HepG2 (cell line): ENCODE measurements around the gene NBEA. TPM values are rescaled to one million over a fixed set of nuclear protein-coding genes. Genes with fewer than 3 reads are reported as not detected.

Experiments
- AHDC1 ChIP-seq: sonication (generic); formaldehyde crosslinking; IDR thresholded peaks from 2 replicates; pipeline ENCODE4 v1.5.1; 2020; ENCODE audit warnings: mild to moderate bottlenecking, missing genetic modification reagents, borderline replicate concordance
- ARID5B ChIP-seq: IDR thresholded peaks from 2 replicates; pipeline ENCODE4 v1.4.0; 2020; ENCODE audit warnings: mild to moderate bottlenecking, missing genetic modification reagents
- GTF2F1 ChIP-seq: fragments of 150-350 bp; IDR thresholded peaks from 2 replicates; pipeline ENCODE4 v1.6.1; 2014; ENCODE audit warnings: low read length
- MIXL1 ChIP-seq: IDR thresholded peaks from 2 replicates; pipeline ENCODE4 v1.6.1; 2016
- NR2F1 ChIP-seq, 2 experiments: fragments of 450-650 bp in 1 of 2; formaldehyde crosslinking in 1 of 2; IDR thresholded peaks; 2 replicates each; pipeline versions ENCODE4 v1.5.0 to v1.6.1; 2016 to 2020; ENCODE audit warnings: mild to moderate bottlenecking in 1 of 2, missing compliant biosample characterization in 1 of 2, missing genetic modification reagents in 1 of 2, moderate library complexity in 1 of 2
- PAXIP1 ChIP-seq: sonication (generic); formaldehyde crosslinking; conservative IDR thresholded peaks from 2 replicates; pipeline ENCODE4 v1.4.0; 2020; ENCODE audit warnings: mild to moderate bottlenecking, missing genetic modification reagents, moderate library complexity
- POGK ChIP-seq: sonication (generic); formaldehyde crosslinking; conservative IDR thresholded peaks from 2 replicates; pipeline ENCODE4 v1.8.0; 2022; ENCODE audit warnings: mild to moderate bottlenecking, moderate library complexity, missing genetic modification reagents
- RARA ChIP-seq: IDR thresholded peaks from 2 replicates; pipeline ENCODE4 v1.6.1; 2016; ENCODE audit warnings: missing genetic modification reagents, missing compliant biosample characterization
- SIX1 ChIP-seq: sonication (generic); formaldehyde crosslinking; IDR thresholded peaks from 2 replicates; pipeline ENCODE4 v1.4.0; 2020; ENCODE audit warnings: missing genetic modification reagents, borderline replicate concordance
- SOX13 ChIP-seq, 3 experiments: fragments of 450-650 bp in 1 of 3; sonication (generic) in 1 of 3; formaldehyde crosslinking in 1 of 3; IDR thresholded peaks in 2 of 3; conservative IDR thresholded peaks in 1 of 3; 2 replicates each; pipeline versions ENCODE4 v1.5.0 to v1.6.1; 2016 to 2020; ENCODE audit warnings: antibody characterized with exemption in 1 of 3, mild to moderate bottlenecking in 1 of 3, missing compliant biosample characterization in 1 of 3, missing genetic modification reagents in 1 of 3, moderate library complexity in 1 of 3
- ZNF556 ChIP-seq: sonication (generic); formaldehyde crosslinking; IDR thresholded peaks from 2 replicates; pipeline ENCODE4 v1.4.0; 2020; ENCODE audit warnings: mild to moderate bottlenecking, missing genetic modification reagents, borderline replicate concordance
- ZNF749 ChIP-seq: sonication (generic); formaldehyde crosslinking; IDR thresholded peaks from 2 replicates; pipeline ENCODE4 v1.8.0; 2022; ENCODE audit warnings: mild to moderate bottlenecking, missing genetic modification reagents, moderate library complexity, borderline replicate concordance
- polyA plus RNA-seq, 8 experiments: library from polyadenylated mRNA; depleted of rRNA in 3 of 8; stranded (reverse) in 7 of 8; unstranded in 1 of 8; fragments of >200 nt; fragmentation: Illumina TruSeq in 4 of 8; extraction: Trizol in 4 of 8; gene quantifications; 2 replicates each; pipeline versions ENCODE4 v1.2.1 to v1.2.3, GENCODE V29; 2011 to 2016; ENCODE audit warnings: low read depth in 4 of 8, missing spikeins in 1 of 8, mixed read lengths in 1 of 8; ENCODE audit not compliant: insufficient read depth in 1 of 8
- total RNA-seq, 5 experiments: library from RNA; depleted of rRNA; stranded (reverse); fragments of >200 nt; fragmentation: Illumina TruSeq; extraction: Trizol; gene quantifications; 2 replicates each; pipeline ENCODE4 v1.2.3, GENCODE V29; 2016; ENCODE audit warnings: low read depth in 1 of 5

Gene NBEA
- total and polyA plus RNA-seq, 2 of the 13 experiments (the other 11 are each of a cell fraction or from before 2014, with no cell fraction given): 2.7 to 2.8 TPM

GRCh38 chr13:35279500-35279899 is 337.4 kb downstream of the NBEA start (continued):
- 0 out of 2 replicates have a peak, but pooled peaks have one; percentile 21 for TF ChIP-seq AHDC1
- TF ChIP-seq ARID5B (CRISPR knock-in tag): peak; percentile 21; the same call in 1 of the 2 replicates
- TF ChIP-seq NR2F1 (CRISPR knock-in tag; IDR thresholded peaks at IDR 0.05): 0 out of 4 replicates have a peak, but pooled peaks of 1 of the 2 experiments have one; percentile 52
- no peak for TF ChIP-seq ZNF556 (CRISPR knock-in tag)
- TF ChIP-seq GTF2F1: no peak
- TF ChIP-seq SOX13 (IDR thresholded peaks at IDR 0.05): no peak
- TF ChIP-seq SOX13 (CRISPR knock-in tag; conservative IDR thresholded peaks at IDR 0.05 in 1 of 2, IDR thresholded peaks at IDR 0.05 in 1 of 2): peak in 1 of 2 experiments; percentile 18; a peak in 1 of 4 replicates
- TF ChIP-seq POGK (CRISPR knock-in tag): no peak
- TF ChIP-seq ZNF749 (CRISPR knock-in tag): no peak
- 0 out of 2 replicates have a peak, but pooled peaks have one; percentile 37 for TF ChIP-seq MIXL1
- TF ChIP-seq RARA: peak; percentile 95
- 0 out of 2 replicates have a peak, but pooled peaks have one; percentile 42 for TF ChIP-seq SIX1 (CRISPR knock-in tag)
- TF ChIP-seq PAXIP1 (CRISPR knock-in tag): peak; percentile 45
